GM21367 (cell line): ENCODE measurements around the gene ALAS1.
"Not testable (repeated sequence)": the region's sequence is repeated elsewhere in the genome, so short reads cannot be mapped to it uniquely, and the experiment has no call there.

Source experiments
- ATAC-seq: cut with Tn5 transposase; IDR thresholded peaks from one replicate; pipeline ENCODE4 v1.9.1; 2021; ENCODE audit not compliant: unreplicated experiment

The ALAS1 gene

GRCh38 chr3:52197842-52198625, at the start of gene ALAS1:
Gene ALAS1 (plus strand): TSS chr3:52198160. CDS start chr3:52199242, 1,082 bp downstream.
- peak; percentile 60 for ATAC-seq

- no peak for ATAC-seq
Observed at GRCh38 chr3:52149021-52149420, 48.9 kb upstream of the ALAS1 start.

DNA sequence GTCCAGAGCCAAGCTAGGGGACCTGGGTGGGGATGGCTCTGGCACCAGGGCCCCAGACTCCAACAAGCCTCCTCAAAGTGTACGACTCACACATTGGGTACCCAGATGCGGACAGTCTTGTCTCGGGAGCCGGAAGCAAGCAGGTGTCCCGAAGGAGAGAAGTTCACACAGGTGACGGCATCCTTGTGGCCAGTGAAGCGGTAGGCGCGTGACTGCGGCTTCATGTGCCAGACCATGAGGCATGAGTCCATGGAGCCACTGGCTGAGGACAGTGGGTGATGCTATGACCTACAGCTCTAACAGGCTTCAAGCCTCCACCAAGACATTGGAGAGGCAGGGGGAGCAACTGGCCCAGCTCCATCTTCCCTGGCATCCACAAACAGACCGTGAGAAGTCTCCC, 48.2 kb upstream of the ALAS1 start:
- no peak for ATAC-seq

GRCh38 chr3:52150357-52150756, 47.6 kb upstream of the ALAS1 start:
- no peak for ATAC-seq

DNA sequence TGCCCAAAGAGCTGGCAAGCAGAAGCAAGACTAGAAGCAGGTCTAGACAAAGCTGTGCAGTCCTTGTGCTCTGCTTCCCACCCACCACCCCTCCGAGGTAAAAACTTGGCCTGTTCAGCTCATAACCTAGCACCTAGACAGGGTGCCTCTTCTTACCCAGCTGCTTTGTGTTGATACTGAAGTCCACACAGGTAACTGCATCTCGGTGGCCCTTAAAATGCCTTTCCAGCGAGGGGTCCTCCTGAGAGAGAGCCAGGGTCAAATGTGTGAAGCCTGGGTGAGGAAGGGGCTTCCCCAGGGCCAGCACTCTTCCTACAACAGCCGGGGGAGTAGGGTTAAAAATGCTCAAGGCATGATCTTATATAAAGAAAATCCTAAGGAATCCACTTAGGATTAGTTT, 47.1 kb upstream of the ALAS1 start:
- no peak for ATAC-seq

GRCh38 chr3:52151991-52152390, 46.0 kb upstream of the ALAS1 start:
- not testable (repeated sequence) for ATAC-seq

DNA sequence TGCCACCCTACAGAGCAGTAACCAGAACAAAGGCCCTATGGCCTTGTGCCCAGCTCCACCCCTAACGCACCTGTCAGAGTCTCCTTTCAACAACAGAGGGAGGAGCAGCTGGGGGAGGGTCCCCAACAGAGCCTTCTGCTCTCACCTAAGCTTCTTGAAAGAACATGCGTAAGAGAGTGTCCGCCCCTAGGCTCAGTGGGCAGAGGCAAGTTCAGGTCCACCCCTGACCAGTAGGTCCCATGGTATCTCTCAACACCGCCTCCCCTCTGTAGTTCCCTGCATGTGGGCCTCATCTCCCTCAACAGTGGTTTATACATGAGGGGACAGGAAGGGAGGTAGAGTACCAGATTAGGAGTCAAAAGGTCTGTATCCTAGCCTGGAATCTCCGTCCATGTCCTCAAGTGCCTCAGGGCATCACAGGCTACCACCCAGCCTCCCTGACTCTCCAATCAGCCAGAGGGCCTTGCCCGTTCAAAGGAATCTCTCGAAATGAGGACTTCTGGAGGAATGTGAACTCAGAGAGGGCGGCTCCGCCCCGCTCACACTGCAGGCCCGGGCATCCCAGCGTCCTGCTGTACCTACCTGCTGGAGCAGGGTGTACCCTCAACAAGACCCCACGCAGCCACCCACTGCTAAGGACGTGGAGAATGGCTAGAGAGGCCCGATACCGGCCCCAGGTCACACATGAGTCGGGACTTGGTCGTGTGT, 44.4 kb upstream of the ALAS1 start:
- peak; percentile 3 for ATAC-seq

DNA sequence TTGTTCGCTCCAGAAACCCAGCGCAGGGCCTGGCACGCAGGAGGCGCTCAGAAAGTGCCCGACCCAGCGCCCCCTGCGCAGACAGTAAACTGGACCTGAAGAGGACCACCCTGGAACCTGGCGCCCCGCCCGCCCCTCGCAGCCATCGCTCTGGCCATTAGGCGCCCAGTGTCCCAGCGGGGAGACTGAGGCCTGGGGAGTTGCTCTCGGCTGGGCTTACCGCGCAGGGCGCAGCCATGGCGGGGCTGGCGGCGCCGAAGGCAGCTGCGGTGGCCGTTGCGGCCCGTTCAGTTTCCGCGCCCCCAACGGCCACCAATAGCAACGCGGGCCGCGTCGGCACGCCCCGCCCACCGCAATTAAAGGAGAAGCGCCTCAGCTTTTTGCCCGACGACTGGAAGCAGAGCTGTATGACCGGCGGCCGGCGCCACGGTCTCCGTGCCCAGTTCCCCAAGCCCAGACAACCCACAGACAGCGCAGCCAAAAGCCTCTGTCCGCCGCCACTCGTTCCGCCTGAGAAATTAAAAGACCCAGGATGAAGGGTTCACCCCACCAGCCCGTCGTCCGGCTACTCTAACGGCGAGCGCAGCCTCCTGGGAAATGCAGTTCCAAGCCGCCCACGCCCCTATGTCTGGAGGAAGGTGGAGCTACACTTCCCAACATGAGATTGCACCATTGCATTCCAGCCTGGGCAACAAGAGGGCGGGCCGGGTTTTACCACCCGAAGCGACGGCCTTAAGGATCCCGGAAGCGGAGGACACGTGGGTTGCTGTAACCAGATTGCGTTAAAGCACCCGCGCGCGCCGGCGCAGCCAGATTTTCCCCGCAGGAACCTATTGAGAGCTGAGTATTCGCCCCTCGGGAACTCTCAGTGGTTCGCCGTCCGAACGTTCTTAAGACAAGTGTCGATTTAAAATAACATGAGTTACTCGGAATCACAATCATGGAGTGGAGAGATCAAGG, 43.5 kb upstream of the ALAS1 start, which contains the start of gene POC1A:
POC1A (minus strand) TSS at position 289 of the 960 bp plus-strand sequence; CDS start at position 238, 51 bp downstream.
- ATAC-seq: peak; percentile 74

DNA sequence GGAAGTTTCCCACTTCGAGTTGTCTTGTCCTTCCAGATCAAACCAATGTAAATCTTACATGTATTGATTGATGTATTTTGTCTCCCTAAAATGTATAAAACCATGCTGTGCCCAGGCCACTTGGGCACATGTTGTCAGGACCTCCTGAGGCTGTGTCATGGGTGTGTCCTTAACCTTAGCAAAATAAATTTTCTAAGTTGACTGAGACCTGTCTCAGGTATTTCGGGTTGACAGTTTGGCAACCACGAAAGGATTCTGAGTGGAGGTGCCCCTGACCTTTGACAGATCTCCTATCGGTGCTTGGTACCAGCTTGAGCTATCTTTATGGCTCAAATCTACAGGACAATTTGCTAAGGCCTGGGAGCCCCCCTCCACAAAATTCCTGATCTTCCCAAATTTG, 42.0 kb upstream of the ALAS1 start:
- no peak for ATAC-seq

DNA sequence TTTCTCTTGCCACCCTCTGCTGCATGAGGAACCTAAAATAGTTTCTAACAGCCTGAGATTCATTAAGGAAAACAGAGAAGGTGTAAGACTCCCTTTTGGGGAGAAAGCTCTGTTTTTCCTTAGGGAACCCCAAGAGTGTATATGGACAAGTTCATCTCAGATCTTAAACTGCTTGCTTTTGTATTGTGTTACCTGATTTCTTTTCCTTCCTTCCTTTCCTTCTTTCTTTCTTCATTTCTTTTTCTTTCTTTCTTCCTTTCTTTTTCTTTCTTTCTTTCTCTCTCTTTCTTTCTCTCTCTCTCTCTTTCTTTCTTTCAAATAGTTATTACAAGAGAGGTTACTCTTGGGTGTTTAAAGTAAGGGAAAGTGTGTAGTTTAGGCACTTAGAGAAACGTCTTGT, 38.5 kb upstream of the ALAS1 start:
- no peak for ATAC-seq

- no peak for ATAC-seq
Observed at GRCh38 chr3:52162250-52162872, 35.6 kb upstream of the ALAS1 start.

GRCh38 chr3:52167240-52167639, 30.7 kb upstream of the ALAS1 start:
- ATAC-seq: no peak

DNA sequence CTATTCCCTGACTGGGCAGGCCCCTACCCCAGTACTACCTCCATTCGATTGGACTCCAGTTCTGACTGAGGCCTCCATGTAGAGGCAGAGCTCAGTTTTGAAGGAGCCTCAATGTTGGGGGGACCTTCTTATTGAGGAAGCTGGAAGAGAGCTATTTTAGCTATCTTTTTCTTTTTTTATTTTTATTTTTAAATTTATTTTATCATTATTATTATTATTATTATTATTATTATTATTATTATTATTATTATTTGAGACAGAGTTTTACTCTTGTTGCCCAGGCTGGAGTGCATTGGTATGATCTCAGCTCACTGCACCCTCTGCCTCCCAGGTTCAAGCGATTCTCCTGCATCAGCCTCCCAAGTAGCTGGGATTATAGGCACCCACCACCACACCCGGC, 27.7 kb upstream of the ALAS1 start:
- not testable (repeated sequence) for ATAC-seq

DNA sequence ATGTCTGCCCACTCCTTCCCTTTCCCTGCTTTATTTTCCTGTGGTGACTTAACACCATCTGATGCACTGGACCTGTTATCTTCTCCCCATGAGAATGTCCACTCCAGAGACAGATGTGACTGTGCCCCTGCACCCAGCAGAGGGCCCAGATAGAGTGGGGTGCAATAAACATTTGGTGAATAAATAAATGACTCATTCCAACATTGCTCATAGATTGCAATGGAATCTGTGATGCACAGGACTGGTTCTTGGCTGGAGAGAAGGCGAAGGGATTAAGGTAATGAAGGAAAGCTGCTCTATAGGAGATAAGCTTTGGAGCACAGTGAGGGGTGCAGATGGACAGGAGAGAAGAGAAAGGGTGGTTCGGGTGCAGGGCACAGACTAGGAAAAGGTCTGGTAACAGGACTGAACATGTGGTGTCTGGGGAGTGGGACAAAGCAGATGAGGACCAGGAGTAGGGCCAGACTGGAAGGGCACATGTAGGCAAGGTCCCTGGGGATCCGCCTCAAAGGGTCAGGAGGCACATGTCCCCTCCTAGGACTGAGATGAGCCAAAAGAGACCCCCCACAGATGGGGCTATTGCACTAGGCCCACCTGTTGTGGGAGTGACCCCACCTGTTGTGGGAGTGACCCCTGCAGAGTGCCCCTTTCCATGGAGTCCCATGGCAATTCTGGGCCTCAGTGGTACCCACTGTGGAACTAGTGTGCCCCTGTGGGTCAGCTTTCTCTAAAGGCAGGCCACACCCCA, 26.3 kb upstream of the ALAS1 start:
- no peak for ATAC-seq

DNA sequence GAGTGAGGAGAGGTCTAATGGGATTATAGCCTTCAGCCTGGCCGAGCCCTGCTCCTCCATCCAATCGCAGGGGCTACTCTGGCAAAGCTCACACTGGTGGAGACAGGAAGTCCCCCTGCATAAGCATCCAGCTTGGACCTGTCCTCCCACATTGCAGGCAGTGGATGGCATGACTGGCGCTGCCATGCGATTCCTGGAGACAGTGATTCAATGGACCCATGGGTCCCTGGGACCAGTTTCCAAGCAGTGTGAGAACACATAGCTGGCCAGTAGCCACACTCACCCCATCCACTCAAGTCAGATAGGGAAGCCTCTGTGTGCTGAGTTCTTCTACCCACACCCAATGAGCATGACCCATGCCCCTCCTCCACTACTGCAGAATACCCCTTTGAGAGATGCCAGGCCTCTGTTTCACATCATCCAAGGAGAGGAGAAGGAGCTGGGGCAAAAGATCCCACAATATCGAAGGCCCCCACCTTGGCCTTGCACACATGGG, 25.6 kb upstream of the ALAS1 start:
- ATAC-seq: no peak

- ATAC-seq: no peak
Observed at GRCh38 chr3:52173101-52173500, 24.9 kb upstream of the ALAS1 start.

GRCh38 chr3:52174896-52175295, 23.1 kb upstream of the ALAS1 start:
- ATAC-seq: no peak

- ATAC-seq: no peak
Observed at GRCh38 chr3:52175416-52176179, 22.4 kb upstream of the ALAS1 start.

GRCh38 chr3:52176180-52176752, 21.7 kb upstream of the ALAS1 start:
- ATAC-seq: no peak
